GM20431 (cell line): ENCODE measurements around the gene SPATA6L.
"Not testable (repeated sequence)": the region's sequence is repeated elsewhere in the genome, so short reads cannot be mapped to it uniquely, and the experiment has no call there.

Source experiments
- in situ Hi-C: fragments of 300-500 bp; cut with MseI, MboI; formaldehyde crosslinking; loops from one replicate; pipeline ENCODE4 v1.15.0; 2020; ENCODE audit warnings: low sequenced_read_pairs; ENCODE audit not compliant: unreplicated experiment

SPATA6L gene

DNA sequence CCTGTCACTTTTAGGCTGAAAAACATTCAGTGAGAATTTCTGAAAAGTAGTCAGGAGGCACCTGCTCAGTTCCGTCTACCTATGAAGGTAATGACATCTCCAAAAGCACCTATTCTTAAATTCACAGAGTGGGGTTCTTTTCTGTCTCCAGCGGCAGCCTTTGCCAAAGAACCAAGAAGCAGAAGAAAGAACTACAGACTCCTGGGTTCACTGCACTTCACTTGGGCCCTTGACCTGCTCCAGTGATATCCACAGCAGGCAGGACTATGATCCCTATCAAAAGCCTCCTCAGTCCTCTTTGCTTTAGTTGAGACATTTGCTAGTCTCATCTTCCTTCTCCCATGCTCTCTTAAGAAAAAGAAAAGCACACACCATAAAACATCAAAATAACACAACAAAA lies 23.9 kb downstream of the SPATA6L start:
- in situ Hi-C loops = no loop called here

DNA sequence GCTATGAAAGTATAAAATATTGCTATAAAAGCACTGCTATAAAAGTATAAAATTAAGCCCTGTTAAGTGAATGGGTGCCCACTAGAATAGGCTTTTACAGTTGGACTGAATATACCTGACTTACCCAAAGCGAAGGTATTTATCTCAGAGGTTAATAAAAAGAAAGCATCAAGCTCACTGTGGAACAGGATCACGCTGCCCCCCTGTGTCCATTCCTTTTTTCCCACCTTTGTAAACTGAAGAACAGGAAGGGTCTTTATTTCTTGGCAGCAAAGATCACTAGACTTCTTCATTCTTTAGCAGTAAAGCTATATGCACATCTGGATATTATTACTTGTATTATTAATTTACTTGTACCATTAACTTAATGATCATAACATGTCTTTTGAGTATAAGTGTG lies 26.3 kb downstream of the SPATA6L start:
- in situ Hi-C loops = no loop called here

GRCh38 chr9:4639420-4639819 lies 26.9 kb downstream of the SPATA6L start:
- in situ Hi-C loops = no loop called here

DNA sequence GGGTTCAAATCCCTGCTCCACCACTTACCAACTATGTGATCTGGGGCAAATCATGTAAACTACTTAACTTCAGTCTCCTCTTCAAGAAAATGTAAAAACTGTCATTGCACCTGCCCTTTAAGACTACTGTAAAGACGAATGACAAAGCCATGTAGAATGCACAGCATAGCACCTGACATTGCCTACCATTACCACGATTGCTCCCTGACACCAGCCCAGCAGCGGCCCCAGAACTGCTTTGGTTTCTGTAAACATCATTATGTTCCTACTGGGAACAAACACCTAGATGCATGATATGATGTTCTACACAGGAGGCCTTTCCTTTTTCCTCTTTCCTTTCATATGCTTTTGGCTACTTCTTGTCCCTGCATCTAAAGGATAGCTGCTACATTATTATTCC lies 27.3 kb downstream of the SPATA6L start:
- in situ Hi-C loops = no loop called here

- in situ Hi-C loops = no loop called here
Measured at GRCh38 chr9:4630836-4631235, 35.4 kb downstream of the SPATA6L start.

GRCh38 chr9:4622016-4622415 lies 44.3 kb downstream of the SPATA6L start:
- in situ Hi-C loops = no loop called here

GRCh38 chr9:4620881-4621555 lies 45.3 kb downstream of the SPATA6L start:
- in situ Hi-C loops = no loop called here

DNA sequence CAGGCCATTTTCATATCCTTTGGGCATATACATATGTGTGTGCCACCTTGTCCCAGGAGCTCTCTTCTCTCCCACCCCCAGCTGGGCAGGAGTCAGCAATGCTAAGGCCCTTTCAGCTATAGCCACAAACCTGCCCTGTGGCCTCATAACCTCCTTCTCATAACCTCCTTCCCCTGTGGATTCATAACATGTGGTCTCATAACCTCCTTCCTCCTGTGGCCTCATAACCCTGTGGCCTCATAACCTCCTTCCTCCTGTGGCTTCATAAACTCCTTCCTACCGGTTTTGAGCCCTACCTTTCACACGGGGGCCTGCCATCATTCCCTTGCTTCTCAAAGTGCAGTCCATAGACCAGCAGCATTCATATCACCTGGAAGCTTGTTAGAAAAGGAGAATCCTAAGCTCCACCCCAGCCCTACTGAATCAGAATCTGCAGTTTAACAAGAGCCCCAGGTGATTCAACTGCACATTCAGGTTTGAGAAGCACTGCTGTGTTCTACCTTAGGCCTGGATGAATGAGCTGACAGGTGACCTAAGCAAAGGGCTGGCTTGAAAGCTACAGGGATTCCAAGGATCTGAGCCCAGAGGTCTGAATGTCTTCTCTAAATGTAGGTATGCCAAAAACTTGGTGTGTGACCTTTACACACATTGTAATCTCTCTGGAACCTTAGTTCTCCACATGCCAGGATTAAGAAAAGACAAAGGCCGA lies 46.1 kb downstream of the SPATA6L start:
- in situ Hi-C loops = no loop called here

GRCh38 chr9:4618700-4619099 lies 47.6 kb downstream of the SPATA6L start:
- in situ Hi-C loops = no loop called here

DNA sequence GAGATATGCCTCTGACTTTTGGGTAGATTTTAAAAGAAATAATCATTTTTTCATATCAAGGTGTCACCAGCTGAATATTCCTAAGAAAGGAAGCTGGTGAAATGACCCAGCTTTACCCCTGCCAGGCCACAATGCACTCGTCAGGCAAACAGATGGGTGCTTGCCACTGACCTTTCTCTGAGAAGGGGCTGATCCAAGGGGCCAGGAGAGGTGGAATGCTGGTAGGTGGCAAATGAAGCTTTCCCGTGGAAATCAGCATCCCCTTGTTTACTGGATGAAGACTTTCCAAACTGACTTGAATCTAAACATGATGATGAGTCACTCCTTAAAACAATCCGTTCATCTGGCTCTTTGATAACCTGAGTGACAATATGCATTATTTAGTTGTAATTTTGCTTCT lies 48.5 kb downstream of the SPATA6L start:
- in situ Hi-C loops = no loop called here

DNA sequence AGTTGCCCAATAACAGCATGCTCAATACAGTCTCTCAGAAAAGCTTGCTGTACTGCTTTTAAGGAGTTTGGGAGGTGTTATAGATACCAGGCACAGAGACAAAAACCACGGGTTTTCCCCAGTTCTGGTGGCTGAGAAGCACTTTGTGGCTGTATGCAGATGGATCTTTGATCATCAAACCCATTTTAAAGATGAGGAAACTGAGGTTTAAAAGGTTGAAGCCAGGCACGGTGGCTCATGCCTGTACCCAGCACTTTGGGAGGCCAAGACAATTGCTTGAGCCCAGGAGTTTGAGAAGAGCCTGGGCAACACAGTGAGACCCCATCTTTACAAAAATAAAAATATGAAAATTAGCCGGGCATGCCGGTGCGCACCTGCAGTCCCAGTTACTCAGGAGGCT lies 50.5 kb downstream of the SPATA6L start:
- in situ Hi-C loops = no loop called here

DNA sequence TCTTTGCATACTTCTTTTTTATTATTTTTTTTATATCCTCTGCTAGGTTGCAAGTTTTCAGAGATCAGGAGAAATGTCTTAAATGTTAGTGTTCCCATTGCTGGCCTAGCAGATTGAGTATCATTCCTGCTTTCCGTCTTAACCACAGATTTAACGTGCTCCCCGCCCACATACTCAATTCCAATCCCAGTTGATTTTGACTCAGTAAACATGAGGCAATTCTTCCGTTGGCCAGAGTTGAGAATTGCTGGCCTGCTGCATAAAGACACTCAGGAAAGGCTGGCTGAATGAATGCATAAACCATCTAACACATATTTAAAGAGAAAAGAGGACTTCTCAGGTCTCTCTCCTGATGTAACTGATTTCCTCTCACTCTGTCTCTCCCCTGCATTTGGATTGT lies 51.0 kb downstream of the SPATA6L start:
- in situ Hi-C loops = no loop called here

- in situ Hi-C loops = no loop called here
Measured at GRCh38 chr9:4614627-4615026, 51.7 kb downstream of the SPATA6L start.

- in situ Hi-C loops = not testable (repeated sequence)
Measured at GRCh38 chr9:4606033-4606432, 60.2 kb downstream of the SPATA6L start.

DNA sequence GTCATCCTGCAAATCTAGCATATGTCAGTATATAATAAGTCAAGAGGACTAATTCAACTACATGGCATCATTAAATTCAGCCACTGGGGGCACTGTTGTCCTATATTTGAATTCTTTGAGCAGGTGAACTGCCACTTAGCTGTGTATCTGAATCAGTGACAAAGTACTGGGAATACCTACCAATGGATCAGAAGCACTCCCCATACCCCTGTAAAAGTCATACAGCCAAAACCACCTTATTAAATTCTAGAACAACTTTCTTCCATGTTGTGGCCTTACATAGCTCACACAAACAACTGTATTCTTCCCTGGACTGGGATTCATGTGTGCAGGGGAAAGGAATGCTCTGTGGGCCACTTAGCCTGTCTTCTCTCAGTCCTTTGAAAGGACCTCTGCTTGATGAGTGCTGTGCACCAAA lies 61.6 kb downstream of the SPATA6L start:
- in situ Hi-C loops = no loop called here

- in situ Hi-C loops = no loop called here
Measured at GRCh38 chr9:4603830-4604229, 62.5 kb downstream of the SPATA6L start.

GRCh38 chr9:4600368-4600767 lies 65.9 kb downstream of the SPATA6L start:
- in situ Hi-C loops = no loop called here

- in situ Hi-C loops = no loop called here
Measured at GRCh38 chr9:4596165-4596922, 69.9 kb downstream of the SPATA6L start.

DNA sequence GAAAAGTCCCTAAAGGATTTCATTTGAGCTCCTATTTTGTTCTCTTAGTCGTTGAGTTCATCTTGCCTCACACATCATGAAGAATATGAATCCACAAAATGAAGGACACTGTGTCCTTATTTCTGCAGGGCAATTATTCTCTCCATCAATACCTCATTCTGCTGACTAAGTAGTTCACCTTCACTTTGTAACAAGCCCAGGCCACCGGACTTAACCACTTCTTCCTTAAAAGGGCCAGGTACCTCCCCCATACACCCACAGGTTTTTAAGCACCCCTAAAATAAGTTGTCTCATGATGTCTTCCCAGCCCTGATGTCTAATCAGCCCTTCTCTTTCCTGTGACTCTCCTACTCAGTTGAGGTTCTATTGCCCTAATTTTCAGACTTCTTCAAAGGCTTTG lies 71.3 kb downstream of the SPATA6L start:
- in situ Hi-C loops = no loop called here

DNA sequence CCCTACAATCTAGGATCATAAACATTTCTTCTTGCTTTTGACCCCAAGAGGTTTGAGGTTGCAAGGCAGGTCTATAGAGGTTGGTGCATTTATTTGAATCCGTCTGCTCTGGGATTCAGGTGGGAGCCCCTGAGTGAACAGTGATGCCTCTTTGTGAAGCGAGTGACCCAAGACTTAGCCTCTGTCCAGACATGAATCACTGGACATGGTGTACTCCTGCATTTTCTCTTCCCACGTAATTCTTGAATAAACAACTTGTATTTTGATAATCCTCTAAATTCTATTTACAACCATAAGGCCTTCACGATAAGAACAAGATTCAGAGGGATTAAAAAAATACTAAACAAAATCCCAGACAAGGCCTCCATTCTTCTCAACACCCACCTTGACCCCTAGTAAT lies 71.7 kb downstream of the SPATA6L start:
- in situ Hi-C loops = no loop called here

- in situ Hi-C loops = no loop called here
Measured at GRCh38 chr9:4592886-4593285, 73.4 kb downstream of the SPATA6L start.
